Trophoblast cell (in vitro differentiated cells and primary cell): ENCODE measurements around the gene ELN.

Experiments used
- DNase-seq, 2 donors: peaks; one replicate each; pipeline ENCODE4 v3.0.0-alpha.2; 2016
- H2AFZ ChIP-seq: 2 replicates; pipeline ENCODE4 v1.6.1; 2013; ENCODE audit warnings: low read length, moderate library complexity, mild to moderate bottlenecking; ENCODE audit not compliant: insufficient read depth, poor library complexity
- H2AK5ac ChIP-seq: 2 replicates; pipeline ENCODE4 v1.6.1; 2013; ENCODE audit warnings: mild to moderate bottlenecking, low read length
- H2BK120ac ChIP-seq: 2 replicates; pipeline ENCODE4 v1.6.1; 2013; ENCODE audit warnings: low read length, mild to moderate bottlenecking, moderate library complexity; ENCODE audit not compliant: insufficient read depth, poor library complexity
- H2BK12ac ChIP-seq: 2 replicates; pipeline ENCODE4 v1.6.1; 2013; ENCODE audit warnings: mild to moderate bottlenecking, low read length, moderate library complexity
- H2BK5ac ChIP-seq: 2 replicates; pipeline ENCODE4 v1.6.1; 2013; ENCODE audit warnings: low read length, low read depth, moderate library complexity, mild to moderate bottlenecking; ENCODE audit not compliant: poor library complexity
- H3K14ac ChIP-seq: 2 replicates; pipeline ENCODE4 v1.6.1; 2013; ENCODE audit warnings: mild to moderate bottlenecking, low read length
- H3K18ac ChIP-seq: 2 replicates; pipeline ENCODE4 v1.6.1; 2013; ENCODE audit warnings: mild to moderate bottlenecking, low read length
- H3K23ac ChIP-seq: 2 replicates; pipeline ENCODE4 v1.6.1; 2013; ENCODE audit warnings: low read length
- H3K27ac ChIP-seq: 2 replicates; pipeline ENCODE4 v1.5.1; 2013; ENCODE audit warnings: low read depth, mild to moderate bottlenecking, inconsistent platforms, low read length, moderate library complexity
- H3K27me3 ChIP-seq: 2 replicates; pipeline ENCODE4 v1.6.1; 2013; ENCODE audit warnings: inconsistent platforms, mild to moderate bottlenecking, low read length, moderate library complexity; ENCODE audit not compliant: insufficient read depth
- H3K36me3 ChIP-seq, 2 experiments: 1 replicate in 1 of 2; 2 replicates in 1 of 2; pipeline ENCODE4 v1.6.1; 2013; ENCODE audit warnings: low read length in 2 of 2, mild to moderate bottlenecking in 2 of 2, moderate library complexity in 1 of 2; ENCODE audit not compliant: insufficient read depth in 2 of 2, control insufficient read depth in 1 of 2
- H3K4ac ChIP-seq: 2 replicates; pipeline ENCODE4 v1.6.1; 2013; ENCODE audit warnings: low read depth, mild to moderate bottlenecking, low read length, moderate library complexity
- H3K4me1 ChIP-seq, 2 experiments: 1 replicate in 1 of 2; 2 replicates in 1 of 2; pipeline ENCODE4 v1.6.1; 2013; ENCODE audit warnings: low read length in 2 of 2, mild to moderate bottlenecking in 2 of 2, moderate library complexity in 1 of 2; ENCODE audit not compliant: insufficient read depth in 2 of 2, control insufficient read depth in 1 of 2
- H3K4me2 ChIP-seq: 2 replicates; pipeline ENCODE4 v1.6.1; 2013; ENCODE audit warnings: inconsistent platforms, mild to moderate bottlenecking, low read length, moderate library complexity
- H3K4me3 ChIP-seq: 2 replicates; pipeline ENCODE4 v1.5.1; 2013; ENCODE audit warnings: mild to moderate bottlenecking, low read depth, low read length, inconsistent platforms
- H3K79me1 ChIP-seq: one replicate; pipeline ENCODE4 v1.6.1; 2013; ENCODE audit warnings: low read length
- H3K79me2 ChIP-seq: 2 replicates; pipeline ENCODE4 v1.6.1; 2013; ENCODE audit warnings: low read length, mild to moderate bottlenecking; ENCODE audit not compliant: control insufficient read depth, insufficient read depth, poor library complexity
- H3K9ac ChIP-seq: 2 replicates; pipeline ENCODE4 v1.6.1; 2013; ENCODE audit warnings: mild to moderate bottlenecking, low read length
- H3K9me3 ChIP-seq: 2 replicates; pipeline ENCODE4 v1.6.1; 2013; ENCODE audit warnings: low read depth, mild to moderate bottlenecking, control low read depth, inconsistent platforms, low read length; ENCODE audit not compliant: insufficient read depth
- H4K12ac ChIP-seq: 2 replicates; pipeline ENCODE4 v1.6.1; 2013; ENCODE audit warnings: low read depth, mild to moderate bottlenecking, low read length, moderate library complexity
- H4K8ac ChIP-seq: 2 replicates; pipeline ENCODE4 v1.6.1; 2013; ENCODE audit warnings: low read depth, mild to moderate bottlenecking, low read length, moderate library complexity
- H4K91ac ChIP-seq: one replicate; pipeline ENCODE4 v1.6.1; 2013; ENCODE audit warnings: low read depth, mild to moderate bottlenecking, low read length, moderate library complexity
- WGBS: extraction: QIAGEN DNeasy Blood & Tissue Kit; methylation state at CpG from one replicate; pipeline ENCODE4 v1.1.7; 2013; ENCODE audit warnings: missing lambda C conversion rate; ENCODE audit not compliant: insufficient read length, insufficient coverage; ENCODE audit errors: extremely low coverage; 5-methylcytosine and 5-hydroxymethylcytosine counted together

The ELN gene

DNA sequence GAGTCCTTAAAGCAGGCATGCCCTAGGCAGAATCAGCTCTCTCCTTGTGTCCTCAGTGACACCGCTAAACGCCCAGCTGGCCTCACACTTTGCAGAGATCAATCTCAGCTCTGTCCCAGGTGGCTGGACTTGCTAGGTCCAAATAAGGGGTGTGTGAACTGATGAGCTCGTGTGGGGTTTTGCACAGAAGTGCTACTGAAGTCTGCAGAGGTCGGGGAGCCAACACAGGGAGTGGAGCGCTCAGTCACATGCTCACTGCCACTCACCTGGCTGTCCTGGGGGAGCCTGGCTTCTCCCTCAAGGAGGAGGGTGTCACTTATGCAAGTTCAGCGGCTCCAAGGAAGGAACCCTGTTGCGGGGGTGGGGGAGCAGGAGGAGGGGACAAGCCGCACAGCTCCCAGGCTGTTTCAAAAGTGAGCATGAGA lies 2.0 kb downstream of the ELN start:
- Histone ChIP-seq H3K36me3 (no peaks in the 10 kb centered on the region), H3K4me1 (peaks cover 24 to 33% of the 10 kb centered on the region in 2 experiments), H2AFZ (peak overlapping the region; percentile 4), H3K27ac (no peak overlapping the region), H3K79me1 (peaks cover 7% of the 10 kb centered on the region), H4K12ac (no peak overlapping the region), H2BK120ac (no peak overlapping the region), H3K18ac (no peak overlapping the region), H3K27me3 (no peaks in the 10 kb centered on the region), H3K4ac (no peak overlapping the region), H3K9me3 (no peaks in the 10 kb centered on the region), H2BK5ac (no peak overlapping the region), H3K14ac (no peak overlapping the region), H3K79me2 (no peaks in the 10 kb centered on the region), H3K4me2 (no peak overlapping the region), H4K91ac (no peak overlapping the region), H2AK5ac (no peak overlapping the region), H4K8ac (no peak overlapping the region), H2BK12ac (no peak overlapping the region), H3K4me3 (no peak overlapping the region), H3K23ac (no peak overlapping the region), H3K9ac (no peak overlapping the region)
- no peak for DNase-seq
- no CpG with 5 or more reads among the region's 8 CpGs for WGBS

DNA sequence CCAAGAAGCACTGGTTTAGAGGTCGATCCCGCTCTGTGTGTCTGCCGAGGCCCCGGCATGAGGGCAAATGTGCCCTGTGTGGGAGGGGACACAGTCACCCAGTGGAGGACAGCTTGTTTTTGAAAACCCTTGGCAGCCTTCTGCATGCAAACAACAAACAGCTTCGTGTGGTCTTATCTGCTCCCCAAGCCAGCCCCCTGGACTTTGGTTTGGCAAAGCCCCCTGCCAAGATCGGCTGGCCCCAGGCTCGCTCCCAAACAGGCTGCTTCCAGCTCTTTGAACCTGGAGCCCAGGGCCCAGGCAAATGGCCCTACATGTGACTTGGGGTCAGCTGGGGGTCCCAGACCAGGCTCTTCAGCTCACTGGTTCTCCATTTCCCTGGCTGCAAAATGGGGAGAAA lies 2.9 kb downstream of the ELN start:
- Histone ChIP-seq H2BK120ac (no peak overlapping the region), H3K79me1 (peaks cover 7% of the 10 kb centered on the region)
- no CpG with 5 or more reads among the region's 7 CpGs for WGBS

DNA sequence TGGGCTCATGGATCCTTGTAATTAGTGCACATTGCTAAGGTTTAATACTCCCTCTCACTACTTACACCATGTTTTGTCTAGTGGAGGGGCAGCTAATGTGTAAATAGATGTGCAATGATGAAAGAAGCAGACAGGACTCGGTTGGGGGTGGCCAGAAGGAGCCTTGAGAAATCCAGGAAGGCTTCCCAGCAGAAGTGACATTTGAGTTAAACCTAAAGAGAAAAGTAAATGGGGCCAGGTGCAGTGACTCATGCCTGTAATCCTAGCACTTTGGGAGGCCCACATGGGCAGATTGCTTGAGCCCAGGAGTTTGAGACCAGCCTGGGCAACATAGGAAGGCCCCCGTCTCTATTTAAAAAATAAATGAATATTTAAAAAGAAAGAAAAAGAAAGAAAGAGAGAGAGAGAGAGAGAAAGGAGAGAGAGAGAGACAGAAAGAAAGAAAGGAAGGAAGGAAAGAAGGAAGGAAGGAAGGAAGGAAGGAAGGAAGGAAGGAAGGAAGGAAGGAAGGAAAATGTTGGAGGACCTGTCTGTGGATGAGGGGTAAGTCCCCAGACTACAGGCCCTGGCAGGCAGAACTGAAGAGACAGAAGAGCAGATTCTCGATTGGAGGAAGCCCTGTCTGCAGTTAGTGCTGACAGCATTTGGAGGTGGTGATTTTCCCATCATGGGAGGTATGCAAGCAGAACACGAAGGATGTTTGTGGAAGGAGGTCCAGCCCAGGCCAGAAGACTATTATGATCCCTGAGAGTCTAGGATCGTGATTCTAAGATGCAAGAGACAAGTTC lies 3.6 kb downstream of the ELN start:
- Histone ChIP-seq H4K8ac (no peak overlapping the region), H3K4me3 (no peak overlapping the region), H3K18ac (no peak overlapping the region), H3K36me3 (no peaks in the 10 kb centered on the region), H3K27me3 (no peaks in the 10 kb centered on the region), H4K12ac (no peak overlapping the region), H3K4me2 (no peak overlapping the region), H3K4ac (no peak overlapping the region), H3K79me1 (peaks cover 7% of the 10 kb centered on the region), H2AFZ (no peak overlapping the region), H3K4me1 (peaks cover 22 to 31% of the 10 kb centered on the region in 2 experiments), H4K91ac (no peak overlapping the region), H3K27ac (no peak overlapping the region), H2BK120ac (no peak overlapping the region), H3K23ac (no peak overlapping the region), H2BK5ac (no peak overlapping the region), H3K79me2 (no peaks in the 10 kb centered on the region), H2BK12ac (no peak overlapping the region), H3K9ac (no peak overlapping the region), H3K9me3 (no peaks in the 10 kb centered on the region), H3K14ac (no peak overlapping the region), H2AK5ac (no peak overlapping the region)
- peak; percentile 11 to 22 for DNase-seq
- WGBS, result no CpG with 5 or more reads among the region's 5 CpGs

More for the DNA sequence above, 2.9 kb downstream of the ELN start:
- H4K12ac ChIP-seq, result no peak overlapping the region
- no peak overlapping the region for H2BK5ac ChIP-seq
- peak overlapping the region; percentile 17 for H4K91ac ChIP-seq
- no peak overlapping the region for H2AFZ ChIP-seq
- no peak overlapping the region for H3K14ac ChIP-seq
- H3K4me1 ChIP-seq, result peaks cover 24 to 33% of the 10 kb centered on the region in 2 experiments
- no peak overlapping the region for H3K27ac ChIP-seq
- DNase-seq, result no peak
- H3K4ac ChIP-seq, result no peak overlapping the region
- H2AK5ac ChIP-seq, result no peak overlapping the region
- no peak overlapping the region for H3K9ac ChIP-seq
- no peak overlapping the region for H3K4me3 ChIP-seq
- H4K8ac ChIP-seq, result peak overlapping the region; percentile 36
- no peaks in the 10 kb centered on the region for H3K79me2 ChIP-seq
- no peak overlapping the region for H2BK12ac ChIP-seq
- no peaks in the 10 kb centered on the region for H3K9me3 ChIP-seq
- no peak overlapping the region for H3K18ac ChIP-seq
- H3K23ac ChIP-seq, result no peak overlapping the region
- no peaks in the 10 kb centered on the region for H3K36me3 ChIP-seq
- H3K4me2 ChIP-seq, result no peak overlapping the region
- H3K27me3 ChIP-seq, result no peaks in the 10 kb centered on the region

DNA sequence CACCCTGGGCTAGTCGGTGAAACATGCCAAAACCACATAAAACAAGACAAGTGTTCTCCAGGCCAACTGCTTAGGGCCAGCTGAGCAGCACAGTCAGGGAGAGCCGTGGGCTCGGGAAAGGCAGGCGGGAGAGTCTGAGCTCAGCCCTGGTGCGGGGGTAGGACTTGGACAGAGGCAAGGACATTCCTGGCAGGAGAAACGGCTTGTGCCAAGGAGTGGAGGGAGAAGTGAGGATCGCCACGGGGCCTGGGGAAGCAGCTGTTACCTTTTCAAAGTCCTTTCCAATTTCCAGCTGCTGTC lies 4.2 kb downstream of the ELN start:
- no peak for DNase-seq
- Histone ChIP-seq H3K4ac (no peak overlapping the region), H4K91ac (peak overlapping the region; percentile 23), H3K18ac (peak overlapping the region; percentile 14), H3K27me3 (no peaks in the 10 kb centered on the region), H3K9ac (no peak overlapping the region), H3K36me3 (no peaks in the 10 kb centered on the region), H2BK12ac (no peak overlapping the region), H3K79me2 (no peaks in the 10 kb centered on the region), H4K8ac (no peak overlapping the region), H3K23ac (no peak overlapping the region), H2BK120ac (no peak overlapping the region), H3K4me1 (peaks cover 18 to 30% of the 10 kb centered on the region in 2 experiments), H2BK5ac (no peak overlapping the region), H3K79me1 (peaks cover 7% of the 10 kb centered on the region), H3K4me2 (no peak overlapping the region), H3K4me3 (no peak overlapping the region), H2AFZ (no peak overlapping the region), H3K27ac (no peak overlapping the region), H3K9me3 (no peaks in the 10 kb centered on the region), H3K14ac (no peak overlapping the region), H4K12ac (no peak overlapping the region), H2AK5ac (no peak overlapping the region)
- WGBS, result no CpG with 5 or more reads among the region's 8 CpGs
